Kidney (tissue), 14 donors: ENCODE measurements around the gene CAMSAP2. TPM values are rescaled to one million over a fixed set of nuclear protein-coding genes. Genes with fewer than 3 reads are reported as not detected.
A peak's percentile ranks its signal among the peaks of the same experiment; 100 is the strongest.

Experiments used
- DNase-seq, 5 donors: peaks; one replicate each; pipeline ENCODE4 v3.0.0-alpha.2; 2013 to 2020
- FAIRE-seq: peaks from 2 replicates; lab custom pipeline; 2012; peaks lifted over from hg19 to GRCh38; lab: Jason Lieb, UNC
- H3K27ac ChIP-seq, 2 donors: one replicate each; pipeline ENCODE4 v1.7.0; 2013; ENCODE audit warnings: low read depth in 2 of 2, low read length in 2 of 2, inconsistent platforms in 1 of 2
- H3K27me3 ChIP-seq: one replicate; pipeline ENCODE4 v1.7.1; 2013; ENCODE audit warnings: low read length, inconsistent platforms; ENCODE audit not compliant: control insufficient read depth, insufficient read depth
- H3K36me3 ChIP-seq, 3 donors: one replicate each; pipeline versions ENCODE4 v1.7.0 to v1.7.1; 2013; ENCODE audit warnings: low read length in 3 of 3, control low read depth in 1 of 3, inconsistent platforms in 1 of 3; ENCODE audit not compliant: insufficient read depth in 3 of 3, control insufficient read depth in 2 of 3
- H3K4me1 ChIP-seq, 3 donors: one replicate each; pipeline versions ENCODE4 v1.7.0 to v1.7.1; 2013; ENCODE audit warnings: low read length in 3 of 3, inconsistent platforms in 1 of 3, low read depth in 1 of 3; ENCODE audit not compliant: control insufficient read depth in 2 of 3, insufficient read depth in 2 of 3
- H3K4me3 ChIP-seq, 3 donors: one replicate each; pipeline versions ENCODE4 v1.7.0 to v1.8.1; 2013; ENCODE audit warnings: low read length in 3 of 3, control low read depth in 1 of 3, inconsistent platforms in 1 of 3
- H3K9ac ChIP-seq, 3 donors: one replicate each; pipeline versions ENCODE4 v1.7.0 to v1.7.1; 2013; ENCODE audit warnings: low read length in 3 of 3, control low read depth in 1 of 3, inconsistent platforms in 1 of 3
- H3K9me3 ChIP-seq, 3 donors: one replicate each; pipeline versions ENCODE4 v1.7.0 to v1.7.1; 2013; ENCODE audit warnings: low read length in 3 of 3, control low read depth in 1 of 3, inconsistent platforms in 1 of 3; ENCODE audit not compliant: control insufficient read depth in 2 of 3, insufficient read depth in 1 of 3
- intact Hi-C: fragments of 100-400 bp; cut with DNase I; formaldehyde crosslinking; loops from one replicate; pipeline ENCODE4 v1.11.1; 2022
- polyA plus RNA-seq: library from polyadenylated mRNA; stranded (reverse); fragments of 350-450 nt; fragmentation: Illumina TruSeq; extraction: RNeasy Lipid Tissue Mini Kit (QIAGEN cat#74804); gene quantifications from one replicate; pipeline ENCODE4 v1.2.3, GENCODE V29; 2014; ENCODE audit warnings: low read depth, low replicate concordance; ENCODE audit not compliant: insufficient read depth
- total RNA-seq: library from RNA; stranded (reverse); fragmentation: NEBNext Ultra II Directional; extraction: Animal tissue kit (Norgen Biotek cat#: 25700); gene quantifications from one replicate; pipeline ENCODE4 v1.2.1, GENCODE V29; 2021
- TF ChIP-seq, protein P1 (sequence below): IDR thresholded peaks from 3 replicates; pipeline ENCODE4 v1.5.1; 2012; ENCODE audit warnings: mild to moderate bottlenecking, moderate library complexity, borderline replicate concordance; ENCODE audit not compliant: insufficient read depth; ENCODE audit errors: extremely low read depth
- donor health status: control.
- donor health status: control.
- donor health status: control.
- donor health status: control.
- donor health status: control.
- donor health status: DM: yes; HTN: yes; CAD: no.
- donor health status: Normal renal cell carcinoma (clear cell type).

CAMSAP2 gene
- total and polyA plus RNA-seq, 2 donors from 2014 or later, result 7.5 to 30.3 TPM

DNA sequence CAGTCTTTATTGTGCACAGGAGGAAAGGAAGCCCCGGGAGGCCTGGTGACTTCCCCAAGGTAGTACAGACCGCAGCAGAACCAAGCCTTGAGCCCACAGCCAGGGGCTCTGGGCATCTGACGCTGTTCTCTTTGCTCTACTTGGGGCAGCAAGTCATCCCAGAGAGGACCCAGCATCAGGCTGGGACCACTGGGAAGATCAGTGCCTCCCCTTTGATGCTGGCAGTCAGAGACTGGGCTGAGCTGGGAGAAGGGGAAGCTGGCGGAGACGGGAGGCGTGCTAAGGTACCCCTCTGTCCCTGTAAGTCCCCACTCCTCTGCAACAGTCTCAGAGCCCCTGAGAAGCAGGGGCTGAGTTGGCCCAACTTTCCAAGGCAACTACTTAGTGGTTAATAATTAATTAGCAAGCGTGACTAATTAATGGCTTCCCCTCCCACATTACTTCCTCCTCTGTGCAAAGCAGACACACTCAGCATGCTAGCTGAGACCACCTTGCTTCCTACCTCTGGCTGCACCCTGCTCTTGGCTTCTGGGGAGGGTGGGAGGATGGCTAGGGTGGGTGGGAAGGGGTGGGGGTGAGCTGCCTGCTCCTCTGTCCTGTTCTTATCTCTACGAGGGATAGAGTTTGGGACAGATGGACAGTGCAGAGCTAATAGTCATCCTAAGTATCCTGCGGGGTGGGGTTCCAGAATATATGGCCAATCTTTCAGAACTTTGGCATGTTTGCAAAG lies 157.3 kb downstream of the CAMSAP2 start:
- H3K9me3 ChIP-seq, result no peaks in the 10 kb centered on the region
- peak overlapping the region; percentile 82 to 95 for H3K27ac ChIP-seq
- DNase-seq (peak in 4 of 5 donors; percentile 46 to 86 (median 72)), FAIRE-seq (no peak)
- peak overlapping the region; percentile 0 to 96 (median 22) for H3K9ac ChIP-seq
- peak overlapping the region; percentile 44 to 87 (median 66) for H3K4me3 ChIP-seq
- H3K4me1 ChIP-seq, result peaks cover 3 to 36% (median 26%) of the 10 kb centered on the region in 3 donors
- H3K36me3 ChIP-seq, result peaks cover 0 to 17% (median 0%) of the 10 kb centered on the region in 3 donors
- intact Hi-C loops, result no loop called here
- H3K27me3 ChIP-seq, result no peaks in the 10 kb centered on the region
- TF ChIP-seq, protein P1, sequence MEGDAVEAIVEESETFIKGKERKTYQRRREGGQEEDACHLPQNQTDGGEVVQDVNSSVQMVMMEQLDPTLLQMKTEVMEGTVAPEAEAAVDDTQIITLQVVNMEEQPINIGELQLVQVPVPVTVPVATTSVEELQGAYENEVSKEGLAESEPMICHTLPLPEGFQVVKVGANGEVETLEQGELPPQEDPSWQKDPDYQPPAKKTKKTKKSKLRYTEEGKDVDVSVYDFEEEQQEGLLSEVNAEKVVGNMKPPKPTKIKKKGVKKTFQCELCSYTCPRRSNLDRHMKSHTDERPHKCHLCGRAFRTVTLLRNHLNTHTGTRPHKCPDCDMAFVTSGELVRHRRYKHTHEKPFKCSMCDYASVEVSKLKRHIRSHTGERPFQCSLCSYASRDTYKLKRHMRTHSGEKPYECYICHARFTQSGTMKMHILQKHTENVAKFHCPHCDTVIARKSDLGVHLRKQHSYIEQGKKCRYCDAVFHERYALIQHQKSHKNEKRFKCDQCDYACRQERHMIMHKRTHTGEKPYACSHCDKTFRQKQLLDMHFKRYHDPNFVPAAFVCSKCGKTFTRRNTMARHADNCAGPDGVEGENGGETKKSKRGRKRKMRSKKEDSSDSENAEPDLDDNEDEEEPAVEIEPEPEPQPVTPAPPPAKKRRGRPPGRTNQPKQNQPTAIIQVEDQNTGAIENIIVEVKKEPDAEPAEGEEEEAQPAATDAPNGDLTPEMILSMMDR, result no peak

DNA sequence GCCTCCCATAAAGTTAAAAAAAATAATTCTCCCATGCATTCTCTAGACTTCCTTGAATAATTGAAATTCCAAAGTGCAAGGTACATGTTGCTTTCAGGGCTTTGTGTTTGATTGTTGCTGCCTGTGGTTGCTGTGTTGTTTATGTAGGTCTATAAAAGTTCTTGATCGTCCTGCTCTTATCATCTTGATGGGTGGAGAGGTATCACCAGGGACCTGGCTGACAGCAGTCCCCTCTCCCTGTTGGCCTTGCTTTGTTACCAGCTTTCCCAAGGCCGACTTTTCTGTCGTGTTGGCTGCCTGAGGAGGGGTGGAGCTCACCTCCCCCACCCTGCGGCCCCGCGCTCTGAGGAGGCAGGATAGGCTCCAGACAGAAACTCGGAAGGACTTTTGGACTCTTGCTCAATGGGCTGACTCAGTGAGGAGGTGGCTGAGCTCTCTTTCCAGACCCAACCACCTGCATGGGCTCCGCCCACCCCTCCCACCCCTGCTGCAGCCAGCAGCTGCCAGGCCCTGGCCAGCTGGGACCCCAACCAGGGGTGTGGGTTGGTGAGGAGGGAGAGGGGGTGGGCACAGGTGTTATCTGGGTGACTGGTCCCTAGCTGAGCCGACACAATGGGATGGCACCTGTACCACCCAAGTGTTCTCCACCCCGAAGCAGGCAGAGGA lies 158.0 kb downstream of the CAMSAP2 start:
- peak overlapping the region in 1 of 3 donors; percentile 44 for H3K9ac ChIP-seq
- H3K36me3 ChIP-seq, result peaks cover 0 to 24% (median 3%) of the 10 kb centered on the region in 3 donors
- intact Hi-C loops, result no loop called here
- H3K4me3 ChIP-seq, result peak overlapping the region; percentile 23 to 87 (median 66)
- peak overlapping the region; percentile 82 to 83 for H3K27ac ChIP-seq
- TF ChIP-seq, protein P1, result no peak
- no peaks in the 10 kb centered on the region for H3K27me3 ChIP-seq
- no peaks in the 10 kb centered on the region for H3K9me3 ChIP-seq
- peaks cover 3 to 36% (median 26%) of the 10 kb centered on the region in 3 donors for H3K4me1 ChIP-seq
- DNase-seq, result peak; percentile 66 to 90 (median 82)
- no peak for FAIRE-seq

DNA sequence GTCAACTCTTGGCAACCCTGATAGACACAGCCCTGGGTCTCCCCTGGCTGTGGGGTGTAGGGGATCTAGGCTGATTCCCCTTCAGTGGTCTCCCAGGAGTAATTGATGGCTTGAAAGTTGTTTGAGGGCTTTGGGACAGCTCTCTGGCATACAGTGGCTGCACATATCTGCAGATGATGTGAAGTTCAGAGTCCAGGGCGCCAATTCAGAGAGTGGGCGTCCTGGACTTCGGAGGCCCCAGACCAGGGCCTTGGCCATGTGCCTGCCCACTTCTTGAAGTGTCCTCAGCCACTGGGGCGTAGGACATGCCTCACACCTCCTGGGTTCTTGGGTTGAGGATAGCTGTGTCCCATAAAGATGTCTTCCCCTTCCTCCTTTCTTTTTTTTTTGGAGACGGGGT lies 158.6 kb downstream of the CAMSAP2 start:
- Histone ChIP-seq H3K27ac (peak overlapping the region; percentile 44 to 83), H3K9ac (peak overlapping the region in 1 of 3 donors; percentile 44), H3K27me3 (no peaks in the 10 kb centered on the region), H3K4me1 (peaks cover 3 to 35% (median 24%) of the 10 kb centered on the region in 3 donors), H3K36me3 (peaks cover 0 to 30% (median 3%) of the 10 kb centered on the region in 3 donors), H3K4me3 (peak overlapping the region in 2 of 3 donors; percentile 51 to 87), H3K9me3 (no peaks in the 10 kb centered on the region)
- intact Hi-C loops, result no loop called here
- TF ChIP-seq, protein P1, result no peak
- FAIRE-seq, result no peak
- DNase-seq, result peak in 1 of 5 donors; percentile 39
